Measurements from ENCODE around the gene ERC1. TPM values are rescaled to one million over a fixed set of nuclear protein-coding genes. Genes with fewer than 3 reads are reported as not detected.

Gene ERC1
- total and polyA plus RNA-seq, 2 donors (not counting 3 experiments of a cell fraction or from before 2014, with no cell fraction given), result 11.7 to 66.1 TPM

DNA sequence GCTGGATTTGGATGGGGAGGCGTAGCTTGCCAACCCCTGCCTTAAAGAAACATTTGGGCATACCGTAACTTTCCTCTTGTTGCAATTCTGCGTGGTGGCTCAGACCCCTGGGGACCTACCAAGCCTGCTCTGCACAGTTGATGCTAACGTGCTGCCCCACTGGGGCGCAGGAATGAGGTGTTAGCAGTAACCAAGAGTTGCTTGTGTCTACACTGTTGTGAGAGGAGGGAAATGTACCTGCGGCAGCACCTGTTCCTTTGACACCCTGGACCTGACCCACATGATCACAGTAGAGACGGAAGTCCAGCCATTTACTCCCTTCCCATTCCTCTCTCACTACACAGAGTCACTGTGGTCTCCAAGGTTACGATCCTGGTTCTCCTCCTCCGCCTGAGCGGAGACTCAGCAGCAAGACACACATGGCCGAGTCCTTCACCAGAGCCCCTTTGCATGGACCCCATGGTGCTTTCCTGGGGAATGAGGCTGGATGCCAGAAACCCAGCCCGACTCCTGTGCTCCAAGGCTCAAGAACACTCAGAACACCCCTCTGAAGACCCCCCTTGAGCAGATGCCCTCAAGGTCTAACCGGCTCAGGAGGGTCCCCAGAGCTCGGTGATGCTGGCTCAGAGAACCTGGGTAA is 518.5 kb downstream of the ERC1 start:
- Histone ChIP-seq H3K36me3 (ENCODE audit: control insufficient read depth in 2 of 2, extremely low read depth in 1 of 2, insufficient read depth in 2 of 2, low read length in 2 of 2) (no peaks in the 10 kb centered on the region), H3K27ac (ENCODE audit: insufficient read depth, low read depth, low read length) (no peak overlapping the region), H3K79me2 (ENCODE audit: control insufficient read depth, insufficient read depth, low read length) (no peaks in the 10 kb centered on the region), H2AFZ (ENCODE audit: low read depth, low read length) (no peak overlapping the region), H3K4me1 (ENCODE audit: control insufficient read depth, extremely low read depth, insufficient read depth, low read length) (no peaks in the 10 kb centered on the region), H3K9me1 (replicated peaks; ENCODE audit: control insufficient read depth, extremely low read depth, insufficient read depth, low read length) (no peaks in the 10 kb centered on the region), H3K9ac (replicated peaks; ENCODE audit: extremely low read depth, insufficient read depth, low read length) (no peak overlapping the region), H4K20me1 (replicated peaks; ENCODE audit: control insufficient read depth, extremely low read depth, insufficient read depth, low read length) (no peaks in the 10 kb centered on the region), H3K27me3 (ENCODE audit: control insufficient read depth in 2 of 2, insufficient read depth in 2 of 2, low read length in 2 of 2) (peaks cover 2 to 6% of the 10 kb centered on the region in 2 experiments), H3K4me2 (ENCODE audit: insufficient read depth, low read length) (no peak overlapping the region), H3K9me3 (replicated peaks; ENCODE audit: control insufficient read depth, insufficient read depth, low read length) (no peaks in the 10 kb centered on the region), H3K4me3 (replicated peaks in 1 of 3; ENCODE audit: insufficient read depth in 1 of 3, low read depth in 1 of 3, low read length in 3 of 3) (no peak overlapping the region)
- FAIRE-seq, result no peak
- no peak for DNase-seq (ENCODE audit: low read depth, low spot score)
- intact Hi-C loops (cut with micrococcal nuclease) (no loop called here), dilution Hi-C loops (cut with MboI; ENCODE audit: extremely low pct_ligation_motif_present, low sequenced_read_pairs) (no loop called here)
- no peak for TF ChIP-seq GATA2 (IDR thresholded peaks at IDR 0.05; ENCODE audit: insufficient read depth, insufficient read length, low read depth, low read length)
- no peak for TF ChIP-seq MYC (IDR thresholded peaks at IDR 0.05; ENCODE audit: low read depth, low read length)
- TF ChIP-seq, protein P1, sequence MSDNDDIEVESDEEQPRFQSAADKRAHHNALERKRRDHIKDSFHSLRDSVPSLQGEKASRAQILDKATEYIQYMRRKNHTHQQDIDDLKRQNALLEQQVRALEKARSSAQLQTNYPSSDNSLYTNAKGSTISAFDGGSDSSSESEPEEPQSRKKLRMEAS (IDR thresholded peaks at IDR 0.05; ENCODE audit: insufficient read depth, insufficient read length), result no peak
- no peak for TF ChIP-seq POLR2A (IDR thresholded peaks at IDR 0.05; ENCODE audit: low read depth, low read length)
- TF ChIP-seq, protein P2, sequence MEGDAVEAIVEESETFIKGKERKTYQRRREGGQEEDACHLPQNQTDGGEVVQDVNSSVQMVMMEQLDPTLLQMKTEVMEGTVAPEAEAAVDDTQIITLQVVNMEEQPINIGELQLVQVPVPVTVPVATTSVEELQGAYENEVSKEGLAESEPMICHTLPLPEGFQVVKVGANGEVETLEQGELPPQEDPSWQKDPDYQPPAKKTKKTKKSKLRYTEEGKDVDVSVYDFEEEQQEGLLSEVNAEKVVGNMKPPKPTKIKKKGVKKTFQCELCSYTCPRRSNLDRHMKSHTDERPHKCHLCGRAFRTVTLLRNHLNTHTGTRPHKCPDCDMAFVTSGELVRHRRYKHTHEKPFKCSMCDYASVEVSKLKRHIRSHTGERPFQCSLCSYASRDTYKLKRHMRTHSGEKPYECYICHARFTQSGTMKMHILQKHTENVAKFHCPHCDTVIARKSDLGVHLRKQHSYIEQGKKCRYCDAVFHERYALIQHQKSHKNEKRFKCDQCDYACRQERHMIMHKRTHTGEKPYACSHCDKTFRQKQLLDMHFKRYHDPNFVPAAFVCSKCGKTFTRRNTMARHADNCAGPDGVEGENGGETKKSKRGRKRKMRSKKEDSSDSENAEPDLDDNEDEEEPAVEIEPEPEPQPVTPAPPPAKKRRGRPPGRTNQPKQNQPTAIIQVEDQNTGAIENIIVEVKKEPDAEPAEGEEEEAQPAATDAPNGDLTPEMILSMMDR (IDR thresholded peaks at IDR 0.05; ENCODE audit: extremely low read depth in 1 of 2, insufficient read depth in 1 of 2, low read depth in 1 of 2, low read length in 2 of 2), result no peak
- no peak for TF ChIP-seq JUN (IDR thresholded peaks at IDR 0.05; ENCODE audit: borderline replicate concordance, insufficient read depth, insufficient read length, low read depth)
- TF ChIP-seq EZH2 (IDR thresholded peaks at IDR 0.05; ENCODE audit: borderline replicate concordance, low read depth, low read length, severe bottlenecking), result no peak
- TF ChIP-seq FOS (IDR thresholded peaks at IDR 0.05; ENCODE audit: borderline replicate concordance, insufficient read depth, low read length), result no peak
- TF ChIP-seq POLR2AphosphoS5 (IDR thresholded peaks at IDR 0.05; ENCODE audit: insufficient read depth, low read depth, low read length), result no peak
- BruUV-seq (replicated peaks), result no TSS peak
- ChIA-PET CTCF (interaction anchor here (1.6 kb wide), 1 partner anchor 392 kb away, joined by 5 read pairs; no protein-coding TSS in a partner anchor), POLR2A (no interaction called here)
